ENCODE results near the gene SOX21.
"Not testable (repeated sequence)": the region's sequence is repeated elsewhere in the genome, so short reads cannot be mapped to it uniquely, and the experiment has no call there.

Gene SOX21

GRCh38 chr13:94712287-94712811, at the start of gene SOX21:
SOX21 (minus strand) TSS chr13:94712545; CDS start chr13:94712049, 496 bp downstream.
- no peak for DNase-seq

GRCh38 chr13:94761407-94761806, 49.1 kb upstream of the SOX21 start:
- no peak for DNase-seq

- no peak for DNase-seq
Observed at GRCh38 chr13:94759120-94759728, 46.9 kb upstream of the SOX21 start.

DNA sequence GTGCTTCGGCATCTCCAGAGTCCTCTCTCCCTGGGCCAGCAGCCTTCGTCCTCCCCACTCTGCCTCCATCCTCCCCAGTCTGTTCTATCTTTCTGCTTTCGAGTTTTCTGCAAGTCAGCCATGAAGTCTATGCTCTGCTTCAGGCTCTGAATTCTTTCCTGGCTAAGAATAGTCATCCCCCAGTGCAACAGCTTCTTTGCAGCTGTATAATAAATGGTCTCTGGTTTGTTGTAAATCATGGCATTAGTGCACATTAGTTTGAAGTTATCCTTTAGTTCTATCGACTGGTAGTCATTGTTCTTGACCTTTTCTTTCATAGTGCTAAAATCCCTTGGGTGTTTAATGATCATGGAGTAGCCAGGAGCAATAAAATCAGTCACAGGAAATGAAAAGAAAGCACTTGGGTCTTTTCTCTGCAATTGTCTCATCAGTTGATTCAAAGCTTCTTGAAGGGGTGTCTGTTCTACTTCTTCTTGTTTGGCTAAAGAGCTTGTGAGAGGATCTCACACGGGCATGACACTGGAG, 46.2 kb upstream of the SOX21 start:
- no peak for DNase-seq

- DNase-seq = no peak
Observed at GRCh38 chr13:94753327-94753726, 41.0 kb upstream of the SOX21 start.

DNA sequence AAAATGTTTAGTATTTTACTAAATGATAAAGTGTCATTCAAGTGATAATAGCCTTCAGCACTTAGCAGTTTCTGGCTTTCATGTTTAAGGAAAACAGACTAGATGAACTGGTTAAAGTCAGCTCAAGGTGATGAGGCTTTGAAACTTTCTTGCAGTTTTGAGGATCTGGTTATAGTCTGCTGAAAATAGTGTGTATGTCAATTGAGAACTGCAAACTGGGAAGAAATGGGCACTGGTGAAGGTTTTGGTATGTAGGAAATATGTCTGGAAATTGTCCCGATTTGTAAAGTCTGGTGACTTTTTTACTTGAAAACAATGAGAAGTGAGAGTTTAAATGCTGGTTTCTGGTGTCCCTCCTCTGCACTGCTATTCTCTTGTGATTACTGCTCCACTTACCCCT, 36.8 kb upstream of the SOX21 start:
- no peak for DNase-seq

DNA sequence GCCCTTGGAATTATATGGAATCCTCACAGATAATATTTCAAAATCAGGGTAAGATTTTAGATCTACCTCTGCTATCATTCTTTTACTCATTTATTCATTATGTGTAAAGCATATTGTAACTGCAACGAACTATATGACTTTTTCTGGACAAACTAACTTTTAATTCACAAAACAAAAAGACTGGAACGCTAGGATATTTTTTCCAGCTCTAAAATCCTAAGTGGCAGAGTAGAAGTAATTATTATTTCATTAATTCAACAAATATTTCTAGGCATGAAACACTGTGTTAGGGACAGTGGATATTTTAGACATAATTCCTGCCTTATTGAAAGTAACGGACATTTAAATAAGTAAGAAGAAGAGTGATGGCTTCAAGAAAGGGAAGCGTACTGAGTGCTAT, 26.9 kb upstream of the SOX21 start:
- DNase-seq = no peak

DNA sequence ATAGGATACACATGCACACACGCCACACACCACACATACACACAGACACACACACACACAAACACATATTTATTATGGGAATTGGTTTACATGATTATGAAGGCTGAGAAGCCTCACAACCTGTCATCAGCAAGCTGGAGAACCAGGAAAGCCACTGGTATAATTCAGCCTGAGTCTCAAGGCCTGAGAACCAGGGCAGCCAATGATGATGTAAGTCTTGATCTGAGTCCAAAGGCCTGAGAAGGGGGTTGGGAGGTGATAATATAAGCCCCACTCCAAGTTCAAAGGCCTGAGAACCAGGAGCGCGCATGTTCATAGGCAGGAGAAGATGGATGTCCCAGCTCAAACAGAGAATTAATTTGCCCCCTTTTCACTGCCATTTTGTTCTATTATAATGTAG, 18.7 kb upstream of the SOX21 start:
- no peak for DNase-seq

GRCh38 chr13:94729941-94730340, 17.6 kb upstream of the SOX21 start:
- DNase-seq = not testable (repeated sequence)

DNA sequence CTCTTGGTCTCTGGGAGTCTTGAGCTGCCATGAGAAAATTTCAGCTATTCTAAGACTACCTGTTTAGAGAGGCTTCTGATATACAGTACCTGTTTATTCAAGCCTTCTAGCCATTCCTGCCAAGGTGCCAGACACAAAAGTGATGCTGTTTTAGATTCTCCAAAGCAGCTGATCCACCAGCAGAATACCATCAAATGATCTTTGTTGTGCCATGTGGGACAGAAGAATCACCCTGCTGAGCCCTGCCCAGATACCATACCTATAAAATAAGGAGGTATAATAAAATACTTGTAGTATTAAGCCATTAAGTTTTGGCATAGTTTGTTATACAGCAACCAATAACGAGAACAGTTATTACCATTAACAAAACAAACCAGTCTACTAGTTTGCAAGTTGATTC, 14.1 kb upstream of the SOX21 start:
- DNase-seq = no peak

DNA sequence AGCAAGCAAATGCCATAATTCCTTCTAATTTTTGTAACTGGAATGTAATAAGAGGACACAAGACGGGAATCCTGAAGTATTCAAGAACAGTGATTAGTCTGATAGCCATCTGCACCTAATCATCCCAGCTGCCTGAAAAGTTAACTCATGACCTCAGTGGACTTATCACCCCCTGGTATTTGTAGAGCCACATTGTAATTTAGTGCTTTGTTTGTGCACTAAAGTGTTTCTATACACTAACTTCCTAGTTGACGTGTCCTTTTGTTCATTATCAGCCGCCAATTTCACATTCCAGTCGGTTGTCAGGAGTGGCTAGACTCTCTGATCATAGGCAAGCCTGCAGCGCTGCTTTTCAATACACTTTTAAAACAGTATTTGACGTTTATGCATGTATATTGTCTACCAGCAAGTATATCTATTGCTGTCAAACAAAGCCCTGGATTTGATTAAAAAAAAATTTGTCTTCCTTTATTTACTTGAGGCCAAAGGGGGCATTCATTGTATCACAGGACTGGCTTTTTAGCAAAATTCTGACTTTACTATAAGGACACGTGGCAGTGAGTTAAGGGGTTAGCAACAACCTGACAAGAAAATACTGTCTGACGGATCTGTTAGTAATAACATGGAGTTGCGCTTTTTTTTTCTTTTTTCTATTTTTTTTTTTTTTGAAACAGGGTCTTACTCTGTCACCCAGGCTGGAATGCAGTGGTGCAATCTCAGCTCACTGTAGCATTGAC, 10.4 kb upstream of the SOX21 start:
- no peak for DNase-seq

GRCh38 chr13:94718697-94719096, 6.4 kb upstream of the SOX21 start:
- not testable (repeated sequence) for DNase-seq

DNA sequence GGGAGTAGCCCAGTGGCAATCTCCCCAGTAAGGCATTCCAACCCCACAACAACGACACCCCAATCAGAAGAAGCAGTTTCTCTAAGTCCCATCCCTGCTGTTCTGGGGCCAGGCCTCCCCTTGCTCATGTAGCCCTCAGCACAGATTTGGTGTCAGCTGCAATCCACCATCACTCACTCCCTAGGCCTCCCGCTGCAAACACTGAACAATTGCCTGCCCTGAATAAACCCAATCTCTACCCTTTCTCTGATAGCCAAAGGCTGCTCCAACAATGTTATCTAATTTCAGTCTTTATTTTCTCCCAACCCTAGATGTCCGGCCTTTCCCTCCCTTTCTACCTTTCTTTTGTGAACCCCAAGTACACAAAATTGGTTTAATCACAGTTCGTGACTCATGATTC, 5.6 kb upstream of the SOX21 start:
- no peak for DNase-seq

- DNase-seq = no peak
Observed at GRCh38 chr13:94716016-94716415, 3.7 kb upstream of the SOX21 start.

DNA sequence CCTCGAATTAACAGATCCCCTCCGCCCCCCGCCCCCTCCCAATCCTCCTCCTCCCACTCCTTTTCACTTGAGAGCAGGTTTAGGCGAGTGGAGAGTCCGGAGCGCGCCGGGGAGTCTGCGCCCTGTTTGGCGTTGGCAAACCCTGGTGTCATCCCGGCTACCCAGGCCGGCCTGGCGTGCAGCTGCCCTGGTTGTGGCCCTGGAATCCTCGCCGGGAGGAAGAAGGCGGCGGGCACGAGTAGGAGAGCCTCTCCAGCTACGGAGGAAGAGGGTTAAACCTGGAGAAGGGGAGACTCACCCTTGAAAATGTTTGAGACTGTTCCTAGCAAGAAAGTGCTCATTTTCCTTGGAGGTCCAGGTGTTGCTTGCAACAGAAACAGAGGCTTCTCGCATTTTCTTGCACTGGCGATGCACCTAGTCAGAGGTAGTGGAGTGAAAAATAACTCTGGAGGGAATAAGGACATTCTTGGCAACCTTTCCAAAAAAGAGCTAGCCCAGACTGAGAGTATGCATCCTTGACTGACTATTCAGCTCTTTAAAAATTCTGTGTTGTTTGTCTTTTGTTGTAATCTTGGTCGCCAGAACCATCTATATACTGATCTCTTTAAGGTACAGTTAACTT, 1.3 kb upstream of the SOX21 start:
- DNase-seq = no peak

DNA sequence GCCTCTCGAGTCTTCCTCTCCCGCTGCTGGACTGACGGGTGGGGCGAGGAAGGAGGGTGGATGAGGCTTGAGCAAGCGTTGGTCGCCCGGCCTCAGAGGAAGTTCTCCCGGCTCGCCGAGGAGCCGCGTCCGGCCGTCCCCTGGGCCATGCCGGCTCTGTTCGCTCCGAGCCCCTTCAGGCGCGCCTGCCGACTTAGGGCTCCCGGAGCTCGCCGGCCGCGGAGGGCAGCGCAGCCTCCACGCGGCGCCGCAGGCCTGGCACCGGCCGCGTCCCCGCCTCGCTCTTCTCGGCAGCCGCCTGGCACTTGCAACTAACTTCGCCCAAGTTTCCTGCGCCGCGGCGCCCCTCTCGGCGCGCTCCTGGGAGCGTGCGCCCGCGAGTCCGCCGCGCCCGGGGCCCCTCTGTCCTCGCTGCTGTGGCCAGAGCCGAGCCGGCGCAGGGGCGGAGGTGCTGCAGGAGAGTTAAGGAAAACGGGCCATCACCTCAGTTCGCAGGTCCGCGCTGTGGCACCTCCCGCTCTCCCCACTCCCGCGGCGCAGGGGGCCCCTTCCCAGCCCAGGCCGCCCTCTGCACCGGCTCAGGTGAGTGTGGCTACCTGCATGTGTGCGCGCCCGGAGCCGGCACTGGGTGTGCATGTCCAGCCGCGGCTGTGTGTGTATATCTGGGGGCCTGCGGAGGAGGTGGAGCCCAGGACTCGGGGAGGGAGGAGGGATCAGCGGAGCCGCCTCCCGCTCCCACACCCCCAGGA, 641 bp upstream of the SOX21 start:
- DNase-seq = peak; percentile 41

- DNase-seq = no peak
Observed at GRCh38 chr13:94711561-94712286, 621 bp downstream of the SOX21 start.

GRCh38 chr13:94710881-94711560, 1.3 kb downstream of the SOX21 start:
- DNase-seq = peak; percentile 20

DNA sequence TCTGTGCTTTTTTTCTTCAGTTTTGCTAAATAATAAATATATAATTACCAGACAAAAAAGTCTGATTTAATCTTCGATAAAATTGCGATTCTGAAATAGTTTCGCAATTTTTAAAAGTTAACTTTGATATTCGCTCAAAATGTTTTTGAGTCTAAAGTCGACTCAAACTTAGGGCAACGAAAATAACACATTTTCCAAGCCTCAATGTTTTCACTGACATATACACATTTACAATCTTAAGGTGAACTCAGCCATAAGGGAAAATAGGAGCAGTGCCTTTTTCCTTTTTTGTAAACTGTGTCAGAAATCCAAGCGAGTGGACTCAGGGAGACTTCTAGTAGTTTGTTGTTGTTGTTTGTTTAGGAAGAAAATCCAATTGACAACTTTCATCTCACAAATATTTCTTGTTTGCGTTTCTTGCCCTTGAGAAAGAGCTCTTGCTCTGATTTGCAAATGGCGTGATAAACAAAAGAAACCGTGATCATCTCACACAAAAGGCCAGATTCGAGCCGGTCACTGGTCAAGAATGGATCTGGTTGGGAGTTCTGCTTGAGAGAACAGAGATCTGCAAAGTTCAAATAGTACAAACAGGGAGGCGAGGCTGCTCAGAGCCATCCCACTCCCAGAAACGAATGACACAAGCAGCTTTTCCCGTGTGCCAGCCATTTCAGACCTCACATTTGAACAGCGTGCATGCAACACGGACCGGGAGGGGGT, 2.1 kb downstream of the SOX21 start:
- DNase-seq = no peak

GRCh38 chr13:94709001-94709834, 3.1 kb downstream of the SOX21 start:
- no peak for DNase-seq

Data from NCI-H510A (cell line).